Sciatic nerve (tissue), 2 donors: ENCODE measurements around the gene NMNAT3. TPM values are rescaled to one million over a fixed set of nuclear protein-coding genes. Genes with fewer than 3 reads are reported as not detected.

Experiments used
- ATAC-seq: fragments of 200-7000 bp; cut with Tn5 transposase; one replicate; pipeline ENCODE4 v1.9.1; 2020; ENCODE audit warnings: mild to moderate bottlenecking, moderate library complexity
- DNase-seq: peaks from one replicate; pipeline ENCODE4 v3.0.0-alpha.2; 2020; ENCODE audit warnings: low spot score
- intact Hi-C: fragments of 100-400 bp; cut with DNase I; formaldehyde crosslinking; loops from one replicate; pipeline ENCODE4 v1.14.2; 2022
- total RNA-seq: library from RNA; stranded (reverse); fragmentation: NEBNext Ultra II Directional; extraction: Animal tissue kit (Norgen Biotek cat#: 25700); gene quantifications from one replicate; pipeline ENCODE4 v1.2.1, GENCODE V29; 2021
- donor health status: DM: no; HTN: no; CAD: no.
- donor health status: DM: no; HTN: no; CAD: no.

The NMNAT3 gene
- total RNA-seq, 1 donor from 2014 or later, result 8.6 TPM

- intact Hi-C loops, result no loop called here
- no peak for DNase-seq
Measured at GRCh38 chr3:139514741-139515140, 163.0 kb downstream of the NMNAT3 start.

More at GRCh38 chr3:139514741-139515140, 163.0 kb downstream of the NMNAT3 start:
- no peak for ATAC-seq

Other genes with a start within 250 kb of the NMNAT3 start
- not detected for gene RBP2, start 201.5 kb downstream of the NMNAT3 start, total RNA-seq
- gene RBP1, start 138.2 kb downstream of the NMNAT3 start, total RNA-seq, result 6.4 TPM